ENCODE data around the gene ZSCAN10.
"Not testable (repeated sequence)": the region's sequence is repeated elsewhere in the genome, so short reads cannot be mapped to it uniquely, and the experiment has no call there.

The ZSCAN10 gene

DNA sequence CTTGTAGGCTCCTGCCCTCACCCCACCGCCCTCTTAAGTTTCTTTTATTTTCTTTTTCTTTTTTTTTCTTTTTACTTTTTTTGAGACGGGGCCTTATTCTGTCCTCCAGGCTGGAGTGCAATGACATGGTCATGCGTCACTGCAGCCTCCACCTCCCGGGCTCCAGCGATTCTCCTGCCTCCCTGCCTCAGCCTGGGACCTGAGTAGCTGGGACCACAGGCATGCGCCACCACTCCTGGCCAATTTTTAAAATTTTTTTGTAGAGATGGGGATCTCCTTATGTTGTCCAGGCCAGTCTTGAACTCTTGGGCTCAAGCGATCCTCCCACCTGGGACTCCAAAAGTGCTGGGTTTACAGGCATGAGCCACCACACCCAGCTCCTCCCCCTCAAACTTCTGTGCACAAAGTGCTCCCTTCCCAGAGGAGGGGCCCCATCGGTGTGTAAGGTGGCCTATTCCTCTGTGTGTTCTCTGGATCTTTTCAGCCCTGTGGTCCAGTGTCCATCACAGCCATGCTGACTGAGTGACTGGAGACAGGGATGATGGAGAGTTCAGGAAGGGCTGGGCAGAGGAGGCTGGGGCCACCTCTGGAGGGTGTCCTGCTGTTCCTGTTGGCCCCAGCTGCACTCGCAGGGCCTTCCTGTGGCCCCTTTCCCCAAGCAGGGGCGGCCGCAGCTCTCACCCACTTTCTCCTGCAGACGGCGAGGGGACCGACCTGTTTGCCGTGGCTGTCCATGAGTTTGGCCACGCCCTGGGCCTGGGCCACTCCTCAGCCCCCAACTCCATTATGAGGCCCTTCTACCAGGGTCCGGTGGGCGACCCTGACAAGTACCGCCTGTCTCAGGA is 42.5 kb downstream of the ZSCAN10 start:
- no peak overlapping the region for H3K4me3 ChIP-seq (replicated peaks; ENCODE audit: low read depth, low read length)
- DNase-seq (ENCODE audit: extremely low read depth, insufficient read length): no peak
- no peaks in the 10 kb centered on the region; the same call in 1 of the 2 replicates for H3K36me3 ChIP-seq (ENCODE audit: control insufficient read depth, insufficient read depth, low read length)
- TF ChIP-seq, protein P1, sequence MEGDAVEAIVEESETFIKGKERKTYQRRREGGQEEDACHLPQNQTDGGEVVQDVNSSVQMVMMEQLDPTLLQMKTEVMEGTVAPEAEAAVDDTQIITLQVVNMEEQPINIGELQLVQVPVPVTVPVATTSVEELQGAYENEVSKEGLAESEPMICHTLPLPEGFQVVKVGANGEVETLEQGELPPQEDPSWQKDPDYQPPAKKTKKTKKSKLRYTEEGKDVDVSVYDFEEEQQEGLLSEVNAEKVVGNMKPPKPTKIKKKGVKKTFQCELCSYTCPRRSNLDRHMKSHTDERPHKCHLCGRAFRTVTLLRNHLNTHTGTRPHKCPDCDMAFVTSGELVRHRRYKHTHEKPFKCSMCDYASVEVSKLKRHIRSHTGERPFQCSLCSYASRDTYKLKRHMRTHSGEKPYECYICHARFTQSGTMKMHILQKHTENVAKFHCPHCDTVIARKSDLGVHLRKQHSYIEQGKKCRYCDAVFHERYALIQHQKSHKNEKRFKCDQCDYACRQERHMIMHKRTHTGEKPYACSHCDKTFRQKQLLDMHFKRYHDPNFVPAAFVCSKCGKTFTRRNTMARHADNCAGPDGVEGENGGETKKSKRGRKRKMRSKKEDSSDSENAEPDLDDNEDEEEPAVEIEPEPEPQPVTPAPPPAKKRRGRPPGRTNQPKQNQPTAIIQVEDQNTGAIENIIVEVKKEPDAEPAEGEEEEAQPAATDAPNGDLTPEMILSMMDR (IDR thresholded peaks at IDR 0.05; ENCODE audit: insufficient read depth, low read length, poor library complexity, severe bottlenecking): no peak
- H3K27me3 ChIP-seq (replicated peaks; ENCODE audit: control insufficient read depth, insufficient read depth, low read length): no peaks in the 10 kb centered on the region

DNA sequence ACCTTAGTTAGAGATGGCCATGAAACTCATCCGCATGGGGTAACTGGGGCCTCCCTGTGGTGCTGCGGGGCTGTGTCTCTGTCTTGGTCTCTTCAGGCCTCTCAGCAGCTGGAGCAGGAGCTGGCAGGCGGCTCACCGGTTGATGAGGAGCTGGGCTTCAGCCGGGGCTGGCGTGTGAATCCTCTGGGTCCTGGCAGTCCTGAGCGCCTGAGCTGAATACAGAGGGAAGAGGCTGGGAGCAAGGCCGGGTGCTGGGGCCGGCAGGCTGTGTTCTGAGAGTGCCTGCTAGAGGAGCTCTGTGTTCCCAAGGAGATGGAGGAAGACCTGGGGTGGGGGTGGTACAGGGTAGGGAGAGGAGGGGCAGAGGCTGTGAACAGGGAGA is 43.4 kb downstream of the ZSCAN10 start:
- not testable (repeated sequence) for H3K27me3 ChIP-seq (replicated peaks; ENCODE audit: control insufficient read depth, insufficient read depth, low read length); H3K36me3 ChIP-seq (ENCODE audit: control insufficient read depth, insufficient read depth, low read length); H3K4me3 ChIP-seq (replicated peaks; ENCODE audit: low read depth, low read length); DNase-seq (ENCODE audit: extremely low read depth, insufficient read length)

GRCh38 chr16:3054965-3055733 is 43.9 kb downstream of the ZSCAN10 start:
- H3K4me3 ChIP-seq (replicated peaks; ENCODE audit: low read depth, low read length): no peak overlapping the region
- no peak for DNase-seq (ENCODE audit: extremely low read depth, insufficient read length)
- no peaks in the 10 kb centered on the region; the same call in 1 of the 2 replicates for H3K36me3 ChIP-seq (ENCODE audit: control insufficient read depth, insufficient read depth, low read length)
- TF ChIP-seq, protein P1 (IDR thresholded peaks at IDR 0.05; ENCODE audit: insufficient read depth, low read length, poor library complexity, severe bottlenecking): no peak
- H3K27me3 ChIP-seq (replicated peaks; ENCODE audit: control insufficient read depth, insufficient read depth, low read length): no peaks in the 10 kb centered on the region

DNA sequence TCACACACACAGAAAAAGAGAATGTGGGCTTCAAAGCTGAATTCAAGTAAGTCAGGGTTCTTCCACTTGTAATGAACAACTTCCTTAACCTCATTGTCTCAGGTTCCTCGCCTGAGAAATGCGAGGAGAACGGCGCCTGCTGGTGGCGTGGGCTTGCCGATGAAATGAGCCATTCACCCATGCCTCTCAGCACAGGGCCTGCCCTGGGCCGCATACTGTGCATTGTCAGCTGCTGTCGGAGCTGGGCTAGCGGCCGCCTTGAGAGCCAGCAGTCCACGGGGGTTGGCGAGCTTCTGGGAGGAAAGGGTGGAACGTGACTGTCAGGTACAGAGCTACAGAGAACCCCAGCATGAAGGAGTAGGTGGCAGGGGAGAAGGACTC is 45.8 kb downstream of the ZSCAN10 start:
- not testable (repeated sequence) for DNase-seq (ENCODE audit: extremely low read depth, insufficient read length); H3K4me3 ChIP-seq (replicated peaks; ENCODE audit: low read depth, low read length); H3K36me3 ChIP-seq (ENCODE audit: control insufficient read depth, insufficient read depth, low read length); H3K27me3 ChIP-seq (replicated peaks; ENCODE audit: control insufficient read depth, insufficient read depth, low read length)

DNA sequence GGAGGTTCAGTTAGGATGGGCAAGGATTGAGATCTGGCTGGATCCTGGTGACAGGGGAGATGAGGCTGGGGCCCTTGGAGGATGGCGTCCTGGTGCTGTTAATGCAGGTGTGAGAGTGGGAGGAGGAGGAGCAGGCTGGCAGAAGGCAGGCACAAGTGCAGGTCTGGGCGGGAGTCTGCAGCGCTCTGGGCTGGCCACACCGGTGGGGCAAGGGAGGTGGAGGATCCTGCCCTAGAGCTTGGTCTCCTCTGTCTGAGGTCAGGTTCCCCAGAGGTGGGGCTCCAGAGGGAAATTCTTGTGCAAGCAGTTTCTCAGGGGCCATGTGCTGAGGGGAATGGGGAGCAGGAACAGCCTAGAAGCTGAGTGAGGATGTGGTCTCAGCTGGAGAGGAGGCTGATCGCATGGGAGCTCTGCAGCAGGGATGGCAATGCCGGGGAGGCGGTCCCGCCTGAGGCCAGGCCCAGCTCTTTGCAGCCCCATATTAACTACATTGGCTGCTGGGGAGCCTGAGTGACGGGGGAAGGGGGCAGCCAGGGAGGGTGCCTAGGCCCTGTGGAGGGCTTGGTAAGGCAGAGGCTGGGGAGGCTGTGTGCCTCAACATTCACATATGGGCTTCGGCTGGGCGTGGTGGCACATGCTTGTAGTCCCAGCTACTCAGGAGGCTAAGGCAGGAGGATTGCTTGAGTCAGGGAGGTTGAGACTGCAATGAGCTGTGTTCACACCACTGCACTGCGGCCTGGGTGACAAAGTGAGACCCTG is 46.3 kb downstream of the ZSCAN10 start:
- H3K36me3 ChIP-seq (ENCODE audit: control insufficient read depth, insufficient read depth, low read length); H3K27me3 ChIP-seq (replicated peaks; ENCODE audit: control insufficient read depth, insufficient read depth, low read length); H3K4me3 ChIP-seq (replicated peaks; ENCODE audit: low read depth, low read length); DNase-seq (ENCODE audit: extremely low read depth, insufficient read length): not testable (repeated sequence)

- H3K27me3 ChIP-seq (replicated peaks; ENCODE audit: control insufficient read depth, insufficient read depth, low read length): no peaks in the 10 kb centered on the region; the same call in 1 of the 2 replicates
- DNase-seq (ENCODE audit: extremely low read depth, insufficient read length): no peak
- TF ChIP-seq, protein P1 (IDR thresholded peaks at IDR 0.05; ENCODE audit: insufficient read depth, low read length, poor library complexity, severe bottlenecking): no peak
- H3K36me3 ChIP-seq (ENCODE audit: control insufficient read depth, insufficient read depth, low read length): no peaks in the 10 kb centered on the region
- H3K4me3 ChIP-seq (replicated peaks; ENCODE audit: low read depth, low read length): no peak overlapping the region
Observed at GRCh38 chr16:3051494-3051893, 47.6 kb downstream of the ZSCAN10 start.

DNA sequence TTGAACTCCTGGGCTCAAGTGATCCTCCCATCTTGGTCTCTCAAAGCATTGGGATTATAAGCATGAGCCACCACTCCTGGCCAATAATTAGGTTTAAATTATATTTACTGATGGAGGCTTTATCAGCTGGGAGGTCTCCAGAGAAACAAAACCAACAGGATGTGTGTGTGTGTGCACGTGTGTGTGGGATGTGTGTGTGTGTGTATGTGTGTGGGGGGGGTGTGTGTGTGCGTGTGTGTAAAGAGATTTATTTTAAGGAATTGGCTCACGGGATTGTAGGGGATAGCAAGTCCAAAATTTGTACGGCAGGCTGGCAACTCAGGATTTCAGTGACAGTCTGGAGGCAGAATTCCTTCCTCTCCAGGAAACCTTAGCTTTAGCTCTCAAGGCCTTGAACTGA is 48.1 kb downstream of the ZSCAN10 start:
- no peak for DNase-seq (ENCODE audit: extremely low read depth, insufficient read length)
- TF ChIP-seq, protein P1 (IDR thresholded peaks at IDR 0.05; ENCODE audit: insufficient read depth, low read length, poor library complexity, severe bottlenecking): no peak
- no peaks in the 10 kb centered on the region; the same call in 1 of the 2 replicates for H3K27me3 ChIP-seq (replicated peaks; ENCODE audit: control insufficient read depth, insufficient read depth, low read length)
- no peaks in the 10 kb centered on the region for H3K36me3 ChIP-seq (ENCODE audit: control insufficient read depth, insufficient read depth, low read length)
- H3K4me3 ChIP-seq (replicated peaks; ENCODE audit: low read depth, low read length): no peak overlapping the region

Measured in GM06990 (cell line).